Ascending aorta (tissue), 2 donors: ENCODE results near the gene IHH. TPM values are rescaled to one million over a fixed set of nuclear protein-coding genes. Genes with fewer than 3 reads are reported as not detected.

ENCODE experiments used
- DNase-seq, 2 donors: peaks; one replicate each; pipeline ENCODE4 v3.0.0-alpha.2; 2019; ENCODE audit warnings: low spot score in 2 of 2
- H3K27ac ChIP-seq, 2 donors: fragments of 200-600 bp; sonication (generic); one replicate each; pipeline ENCODE4 v1.5.1; 2016 to 2017; ENCODE audit warnings: mild to moderate bottlenecking in 1 of 2
- H3K27me3 ChIP-seq: fragments of 200-600 bp; sonication (generic); one replicate; pipeline ENCODE4 v1.5.1; 2017
- H3K36me3 ChIP-seq, 2 donors: fragments of 200-600 bp; sonication (generic); one replicate each; pipeline ENCODE4 v1.5.1; 2016
- H3K4me1 ChIP-seq, 2 donors: fragments of 200-600 bp; sonication (generic); one replicate each; pipeline ENCODE4 v1.5.1; 2016 to 2017; ENCODE audit warnings: mild to moderate bottlenecking in 1 of 2
- H3K4me3 ChIP-seq, 2 donors: fragments of 200-600 bp; sonication (generic); one replicate each; pipeline ENCODE4 v1.5.1; 2016 to 2017; ENCODE audit warnings: mild to moderate bottlenecking in 1 of 2
- H3K9me3 ChIP-seq, 2 donors: fragments of 200-600 bp; sonication (generic); one replicate each; pipeline ENCODE4 v1.5.1; 2016
- CTCF ChIP-seq, 3 experiments: fragments of 200-600 bp in 2 of 3; fragments of 450-650 bp in 1 of 3; sonication (generic) in 2 of 3; IDR thresholded peaks; one replicate each; pipeline ENCODE4 v1.5.1; 2016 to 2019; ENCODE audit warnings: antibody characterized with exemption in 3 of 3, mild to moderate bottlenecking in 1 of 3, moderate library complexity in 1 of 3
- intact Hi-C: fragments of 100-400 bp; cut with DNase I; formaldehyde crosslinking; loops from one replicate; pipeline ENCODE4 v1.15.1; 2023
- total RNA-seq: library from RNA; depleted of rRNA; stranded (reverse); fragments of >200 nt; gene quantifications from one replicate; pipeline ENCODE4 v1.1.0, GENCODE V29; 2016

The IHH gene
- total RNA-seq, 1 donor from 2014 or later, result not detected

- intact Hi-C loops, result no loop called here
Observed at GRCh38 chr2:219017201-219017931, 43.4 kb downstream of the IHH start.

GRCh38 chr2:219016721-219017120 lies 44.0 kb downstream of the IHH start:
- intact Hi-C loops, result no loop called here
- no peak for DNase-seq
- no peak overlapping the region for H3K4me3 ChIP-seq
- H3K27ac ChIP-seq, result peak overlapping the region in 1 of 2 donors; percentile 68
- peaks cover 0 to 19% of the 10 kb centered on the region in 2 donors for H3K4me1 ChIP-seq
- H3K27me3 ChIP-seq, result no peaks in the 10 kb centered on the region
- H3K9me3 ChIP-seq, result no peaks in the 10 kb centered on the region
- no peak for TF ChIP-seq CTCF (IDR thresholded peaks at IDR 0.05)
- H3K36me3 ChIP-seq, result no peaks in the 10 kb centered on the region

More at GRCh38 chr2:219017201-219017931, 43.4 kb downstream of the IHH start:
- Histone ChIP-seq H3K4me1 (peaks cover 0 to 19% of the 10 kb centered on the region in 2 donors), H3K27me3 (no peaks in the 10 kb centered on the region), H3K27ac (peak overlapping the region; percentile 27 to 68), H3K9me3 (no peaks in the 10 kb centered on the region), H3K4me3 (peak overlapping the region; percentile 10 to 25), H3K36me3 (no peaks in the 10 kb centered on the region)
- TF ChIP-seq CTCF (IDR thresholded peaks at IDR 0.05), result no peak
- DNase-seq, result peak in 1 of 2 donors; percentile 73

- TF ChIP-seq CTCF (IDR thresholded peaks at IDR 0.05), result no peak
- Histone ChIP-seq H3K4me1 (no peaks in the 10 kb centered on the region), H3K4me3 (no peak overlapping the region), H3K27me3 (no peaks in the 10 kb centered on the region), H3K27ac (no peak overlapping the region), H3K36me3 (no peaks in the 10 kb centered on the region), H3K9me3 (no peaks in the 10 kb centered on the region)
- intact Hi-C loops, result no loop called here
- no peak for DNase-seq
Observed at GRCh38 chr2:219010873-219011272, 49.8 kb downstream of the IHH start.

- Histone ChIP-seq H3K27me3 (no peaks in the 10 kb centered on the region), H3K9me3 (no peaks in the 10 kb centered on the region), H3K4me3 (no peak overlapping the region), H3K4me1 (no peaks in the 10 kb centered on the region), H3K36me3 (no peaks in the 10 kb centered on the region), H3K27ac (no peak overlapping the region)
- DNase-seq, result no peak
- peak in 1 of 3 experiments; percentile 27 for TF ChIP-seq CTCF (IDR thresholded peaks at IDR 0.05)
- intact Hi-C loops, result no loop called here
Observed at GRCh38 chr2:219010162-219010756, 50.5 kb downstream of the IHH start.

GRCh38 chr2:219009294-219009693 lies 51.4 kb downstream of the IHH start:
- H3K27me3 ChIP-seq, result no peaks in the 10 kb centered on the region

More at GRCh38 chr2:219009294-219009693, 51.4 kb downstream of the IHH start:
- TF ChIP-seq CTCF (IDR thresholded peaks at IDR 0.05), result no peak
- H3K9me3 ChIP-seq, result no peaks in the 10 kb centered on the region
- H3K4me1 ChIP-seq, result no peaks in the 10 kb centered on the region
- no peak for DNase-seq
- intact Hi-C loops, result no loop called here
- no peak overlapping the region for H3K4me3 ChIP-seq
- no peaks in the 10 kb centered on the region for H3K36me3 ChIP-seq
- H3K27ac ChIP-seq, result no peak overlapping the region

Other genes starting within 250 kb of the IHH start
- not detected for gene PRKAG3, start 229.1 kb downstream of the IHH start, total RNA-seq
- 1.2 TPM for gene WNT6, start 201.1 kb downstream of the IHH start, total RNA-seq
- gene WNT10A, start 180.1 kb downstream of the IHH start, total RNA-seq, result not detected
- gene CDK5R2, start 101.3 kb downstream of the IHH start, total RNA-seq, result not detected
- gene FEV, start 75.7 kb downstream of the IHH start, total RNA-seq, result not detected
- gene CRYBA2, start 67.5 kb downstream of the IHH start, total RNA-seq, result not detected
- gene CFAP65, start 19.4 kb downstream of the IHH start, total RNA-seq, result not detected
- 21.6 TPM for gene NHEJ1, start 99.9 kb upstream of the IHH start, total RNA-seq
- gene SLC23A3, start 109.1 kb upstream of the IHH start, total RNA-seq, result 14.2 TPM
- 49.4 TPM for gene CNPPD1, start 116.0 kb upstream of the IHH start, total RNA-seq
- gene RETREG2, start 117.4 kb upstream of the IHH start, total RNA-seq, result 83.5 TPM
- gene ZFAND2B, start 145.9 kb upstream of the IHH start, total RNA-seq, result 225 TPM
- 17.9 TPM for gene ABCB6, start 158.0 kb upstream of the IHH start, total RNA-seq
- gene ATG9A, start 168.7 kb upstream of the IHH start, total RNA-seq, result 135 TPM
- gene ANKZF1, start 168.9 kb upstream of the IHH start, total RNA-seq, result 53.1 TPM
- gene GLB1L, start 184.5 kb upstream of the IHH start, total RNA-seq, result 1.8 TPM
- gene STK16, start 184.6 kb upstream of the IHH start, total RNA-seq, result 15.2 TPM
- gene TUBA4B, start 192.3 kb upstream of the IHH start, total RNA-seq, result not detected
- gene TUBA4A, start 193.0 kb upstream of the IHH start, total RNA-seq, result 71.1 TPM
- 51.0 TPM for gene DNAJB2, start 218.4 kb upstream of the IHH start, total RNA-seq
- not detected for gene PTPRN, start 248.5 kb upstream of the IHH start, total RNA-seq